ENCODE results near the gene TPP1. TPM values are rescaled to one million over a fixed set of nuclear protein-coding genes. Genes with fewer than 3 reads are reported as not detected.

Gene TPP1
- total and polyA plus RNA-seq, 4 donors = 52.8 to 108 (median 86.5) TPM

DNA sequence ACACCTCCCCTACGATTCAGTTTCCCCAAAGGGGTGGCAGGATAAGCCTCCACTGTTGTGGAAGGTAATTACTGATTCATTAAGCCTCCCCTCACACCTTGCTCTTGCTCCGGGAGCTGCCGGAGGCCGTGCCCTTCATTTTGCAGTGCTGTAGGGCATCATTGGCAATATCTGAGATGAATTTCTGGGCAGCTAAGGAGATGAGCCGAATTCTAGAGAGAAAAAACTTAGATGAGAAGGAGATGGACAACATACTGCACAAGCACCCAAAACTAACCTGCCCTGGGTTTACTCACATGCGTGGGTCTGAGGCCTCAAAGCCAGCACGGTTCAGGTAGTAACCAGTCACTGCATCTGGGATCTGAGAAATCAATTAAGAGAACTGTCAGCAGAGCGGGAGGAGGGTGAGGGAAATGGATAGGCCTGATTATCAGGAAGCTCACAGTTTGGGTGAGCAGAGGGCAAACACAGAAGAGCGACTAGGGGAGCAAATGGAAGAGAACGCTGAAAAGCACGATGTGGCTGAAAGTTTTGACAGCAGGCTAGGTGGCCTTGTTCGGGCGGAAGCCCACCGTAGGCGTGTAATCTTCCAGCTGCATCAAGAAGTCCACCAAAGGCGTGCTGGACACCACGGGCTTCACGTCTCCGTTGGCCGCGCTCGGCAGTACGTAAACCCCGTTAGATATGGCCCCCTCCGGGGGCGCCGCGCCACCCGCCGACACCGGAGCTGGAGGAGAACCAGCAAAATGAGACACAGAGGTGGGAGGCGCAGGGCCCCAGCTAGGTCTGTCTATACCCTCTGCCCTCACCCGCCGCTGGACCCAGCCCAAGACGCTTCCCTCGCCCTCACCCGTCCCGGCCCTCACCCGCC is 7.9 kb downstream of the TPP1 start:
- H3K36me3 ChIP-seq (ENCODE audit: control insufficient read depth in 4 of 4, insufficient read depth in 3 of 4, low read depth in 1 of 4, low read length in 3 of 4) = peaks cover 14 to 43% (median 37%) of the 10 kb centered on the region in 4 donors
- no peaks in the 10 kb centered on the region for H3K9me3 ChIP-seq (ENCODE audit: control insufficient read depth in 4 of 4, low read length in 3 of 4)
- WGBS = 14% methylated on average over 39 of the region's 39 CpGs
- peaks cover 2 to 33% (median 25%) of the 10 kb centered on the region in 4 donors for H3K4me1 ChIP-seq (ENCODE audit: control insufficient read depth in 4 of 4, insufficient read depth in 4 of 4, low read length in 3 of 4)
- DNase-seq (ENCODE audit: low spot score) = no peak
- H3K27ac ChIP-seq (ENCODE audit: low read depth in 1 of 2, low read length in 2 of 2) = peak overlapping the region; percentile 84 to 96
- peak overlapping the region; percentile 79 to 83 (median 82) for H3K4me3 ChIP-seq (ENCODE audit: low read depth in 1 of 3, low read length in 3 of 3)
- peak overlapping the region; percentile 64 to 87 for H3K9ac ChIP-seq (ENCODE audit: low read depth in 1 of 2, low read length in 2 of 2)
- TF ChIP-seq HNF4G (IDR thresholded peaks at IDR 0.05) (no peak), JUND (IDR thresholded peaks at IDR 0.05) (no peak), EGR1 (IDR thresholded peaks at IDR 0.05; ENCODE audit: low read depth in 2 of 2) (no peak), HNF4A (conservative IDR thresholded peaks at IDR 0.05) (no peak), NR2F2 (IDR thresholded peaks at IDR 0.05) (no peak), YY1 (IDR thresholded peaks at IDR 0.05) (no peak), FOXA2 (IDR thresholded peaks at IDR 0.05) (no peak), SP1 (IDR thresholded peaks at IDR 0.05) (no peak), TAF1 (conservative IDR thresholded peaks at IDR 0.05) (no peak), RAD21 (IDR thresholded peaks at IDR 0.05) (no peak), RXRA (IDR thresholded peaks at IDR 0.05) (no peak), FOXA1 (IDR thresholded peaks at IDR 0.05) (no peak), GABPA (IDR thresholded peaks at IDR 0.05 in 1 of 2, conservative IDR thresholded peaks at IDR 0.05 in 1 of 2) (no peak)
- TF ChIP-seq, protein P1, sequence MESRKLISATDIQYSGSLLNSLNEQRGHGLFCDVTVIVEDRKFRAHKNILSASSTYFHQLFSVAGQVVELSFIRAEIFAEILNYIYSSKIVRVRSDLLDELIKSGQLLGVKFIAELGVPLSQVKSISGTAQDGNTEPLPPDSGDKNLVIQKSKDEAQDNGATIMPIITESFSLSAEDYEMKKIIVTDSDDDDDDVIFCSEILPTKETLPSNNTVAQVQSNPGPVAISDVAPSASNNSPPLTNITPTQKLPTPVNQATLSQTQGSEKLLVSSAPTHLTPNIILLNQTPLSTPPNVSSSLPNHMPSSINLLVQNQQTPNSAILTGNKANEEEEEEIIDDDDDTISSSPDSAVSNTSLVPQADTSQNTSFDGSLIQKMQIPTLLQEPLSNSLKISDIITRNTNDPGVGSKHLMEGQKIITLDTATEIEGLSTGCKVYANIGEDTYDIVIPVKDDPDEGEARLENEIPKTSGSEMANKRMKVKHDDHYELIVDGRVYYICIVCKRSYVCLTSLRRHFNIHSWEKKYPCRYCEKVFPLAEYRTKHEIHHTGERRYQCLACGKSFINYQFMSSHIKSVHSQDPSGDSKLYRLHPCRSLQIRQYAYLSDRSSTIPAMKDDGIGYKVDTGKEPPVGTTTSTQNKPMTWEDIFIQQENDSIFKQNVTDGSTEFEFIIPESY (IDR thresholded peaks at IDR 0.05) = no peak
- TF ChIP-seq, protein P2, sequence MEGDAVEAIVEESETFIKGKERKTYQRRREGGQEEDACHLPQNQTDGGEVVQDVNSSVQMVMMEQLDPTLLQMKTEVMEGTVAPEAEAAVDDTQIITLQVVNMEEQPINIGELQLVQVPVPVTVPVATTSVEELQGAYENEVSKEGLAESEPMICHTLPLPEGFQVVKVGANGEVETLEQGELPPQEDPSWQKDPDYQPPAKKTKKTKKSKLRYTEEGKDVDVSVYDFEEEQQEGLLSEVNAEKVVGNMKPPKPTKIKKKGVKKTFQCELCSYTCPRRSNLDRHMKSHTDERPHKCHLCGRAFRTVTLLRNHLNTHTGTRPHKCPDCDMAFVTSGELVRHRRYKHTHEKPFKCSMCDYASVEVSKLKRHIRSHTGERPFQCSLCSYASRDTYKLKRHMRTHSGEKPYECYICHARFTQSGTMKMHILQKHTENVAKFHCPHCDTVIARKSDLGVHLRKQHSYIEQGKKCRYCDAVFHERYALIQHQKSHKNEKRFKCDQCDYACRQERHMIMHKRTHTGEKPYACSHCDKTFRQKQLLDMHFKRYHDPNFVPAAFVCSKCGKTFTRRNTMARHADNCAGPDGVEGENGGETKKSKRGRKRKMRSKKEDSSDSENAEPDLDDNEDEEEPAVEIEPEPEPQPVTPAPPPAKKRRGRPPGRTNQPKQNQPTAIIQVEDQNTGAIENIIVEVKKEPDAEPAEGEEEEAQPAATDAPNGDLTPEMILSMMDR (IDR thresholded peaks at IDR 0.05; ENCODE audit: low read depth, low read length, missing input control) = no peak
- TF ChIP-seq, protein P3, sequence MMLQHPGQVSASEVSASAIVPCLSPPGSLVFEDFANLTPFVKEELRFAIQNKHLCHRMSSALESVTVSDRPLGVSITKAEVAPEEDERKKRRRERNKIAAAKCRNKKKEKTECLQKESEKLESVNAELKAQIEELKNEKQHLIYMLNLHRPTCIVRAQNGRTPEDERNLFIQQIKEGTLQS (IDR thresholded peaks at IDR 0.05) = no peak
- TF ChIP-seq, protein P4, sequence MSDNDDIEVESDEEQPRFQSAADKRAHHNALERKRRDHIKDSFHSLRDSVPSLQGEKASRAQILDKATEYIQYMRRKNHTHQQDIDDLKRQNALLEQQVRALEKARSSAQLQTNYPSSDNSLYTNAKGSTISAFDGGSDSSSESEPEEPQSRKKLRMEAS (IDR thresholded peaks at IDR 0.05) = no peak
- TF ChIP-seq, protein P5, sequence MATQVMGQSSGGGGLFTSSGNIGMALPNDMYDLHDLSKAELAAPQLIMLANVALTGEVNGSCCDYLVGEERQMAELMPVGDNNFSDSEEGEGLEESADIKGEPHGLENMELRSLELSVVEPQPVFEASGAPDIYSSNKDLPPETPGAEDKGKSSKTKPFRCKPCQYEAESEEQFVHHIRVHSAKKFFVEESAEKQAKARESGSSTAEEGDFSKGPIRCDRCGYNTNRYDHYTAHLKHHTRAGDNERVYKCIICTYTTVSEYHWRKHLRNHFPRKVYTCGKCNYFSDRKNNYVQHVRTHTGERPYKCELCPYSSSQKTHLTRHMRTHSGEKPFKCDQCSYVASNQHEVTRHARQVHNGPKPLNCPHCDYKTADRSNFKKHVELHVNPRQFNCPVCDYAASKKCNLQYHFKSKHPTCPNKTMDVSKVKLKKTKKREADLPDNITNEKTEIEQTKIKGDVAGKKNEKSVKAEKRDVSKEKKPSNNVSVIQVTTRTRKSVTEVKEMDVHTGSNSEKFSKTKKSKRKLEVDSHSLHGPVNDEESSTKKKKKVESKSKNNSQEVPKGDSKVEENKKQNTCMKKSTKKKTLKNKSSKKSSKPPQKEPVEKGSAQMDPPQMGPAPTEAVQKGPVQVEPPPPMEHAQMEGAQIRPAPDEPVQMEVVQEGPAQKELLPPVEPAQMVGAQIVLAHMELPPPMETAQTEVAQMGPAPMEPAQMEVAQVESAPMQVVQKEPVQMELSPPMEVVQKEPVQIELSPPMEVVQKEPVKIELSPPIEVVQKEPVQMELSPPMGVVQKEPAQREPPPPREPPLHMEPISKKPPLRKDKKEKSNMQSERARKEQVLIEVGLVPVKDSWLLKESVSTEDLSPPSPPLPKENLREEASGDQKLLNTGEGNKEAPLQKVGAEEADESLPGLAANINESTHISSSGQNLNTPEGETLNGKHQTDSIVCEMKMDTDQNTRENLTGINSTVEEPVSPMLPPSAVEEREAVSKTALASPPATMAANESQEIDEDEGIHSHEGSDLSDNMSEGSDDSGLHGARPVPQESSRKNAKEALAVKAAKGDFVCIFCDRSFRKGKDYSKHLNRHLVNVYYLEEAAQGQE (IDR thresholded peaks at IDR 0.05) = no peak
- no peaks in the 10 kb centered on the region for H3K27me3 ChIP-seq (ENCODE audit: control insufficient read depth in 4 of 4, insufficient read depth in 4 of 4, low read length in 3 of 4)

Data from liver (tissue), 9 donors.